Colonic mucosa (tissue), 4 donors: ENCODE results near the gene FIGNL1. TPM values are rescaled to one million over a fixed set of nuclear protein-coding genes. Genes with fewer than 3 reads are reported as not detected.

Source experiments
- DNase-seq: peaks from one replicate; pipeline ENCODE4 v3.0.0-alpha.2; 2020
- H3K27ac ChIP-seq: fragments of 200-600 bp; one replicate; pipeline ENCODE4 v1.8.0; 2021
- H3K27me3 ChIP-seq: fragments of 200-600 bp; one replicate; pipeline ENCODE4 v1.8.0; 2021
- H3K36me3 ChIP-seq: fragments of 200-600 bp; one replicate; pipeline ENCODE4 v1.8.0; 2021
- H3K4me1 ChIP-seq: fragments of 200-600 bp; one replicate; pipeline ENCODE4 v1.8.0; 2021; ENCODE audit warnings: mild to moderate bottlenecking
- H3K4me3 ChIP-seq: fragments of 200-600 bp; one replicate; pipeline ENCODE4 v1.8.0; 2021
- H3K9ac ChIP-seq, 2 donors: one replicate each; pipeline ENCODE4 v1.7.0; 2013; ENCODE audit warnings: control low read depth in 2 of 2, low read depth in 2 of 2, low read length in 2 of 2
- H3K9me3 ChIP-seq: fragments of 200-600 bp; one replicate; pipeline ENCODE4 v1.8.0; 2021
- intact Hi-C: fragments of 100-400 bp; cut with DNase I; formaldehyde crosslinking; loops from one replicate; pipeline ENCODE4 v1.14.1; 2022
- total RNA-seq, 2 donors: library from RNA; stranded (reverse); fragmentation: NEBNext Ultra II Directional in 1 of 2; extraction: Animal tissue kit (Norgen Biotek cat#: 25700) in 1 of 2; gene quantifications; one replicate each; pipeline ENCODE4 v1.2.1, GENCODE V29; 2021
- TF ChIP-seq, protein P1 (sequence below): fragments of 200-600 bp; IDR thresholded peaks from one replicate; pipeline ENCODE4 v1.8.0; 2022; ENCODE audit warnings: antibody characterized with exemption, mild to moderate bottlenecking
- donor health status: healthy.
- donor health status: DM: no; HTN: no; CAD: no.
- donor health status: DM: no; HTN: no; CAD: no.

Gene FIGNL1
- total RNA-seq, 2 donors from 2014 or later, result 6.1 to 19.0 TPM

DNA sequence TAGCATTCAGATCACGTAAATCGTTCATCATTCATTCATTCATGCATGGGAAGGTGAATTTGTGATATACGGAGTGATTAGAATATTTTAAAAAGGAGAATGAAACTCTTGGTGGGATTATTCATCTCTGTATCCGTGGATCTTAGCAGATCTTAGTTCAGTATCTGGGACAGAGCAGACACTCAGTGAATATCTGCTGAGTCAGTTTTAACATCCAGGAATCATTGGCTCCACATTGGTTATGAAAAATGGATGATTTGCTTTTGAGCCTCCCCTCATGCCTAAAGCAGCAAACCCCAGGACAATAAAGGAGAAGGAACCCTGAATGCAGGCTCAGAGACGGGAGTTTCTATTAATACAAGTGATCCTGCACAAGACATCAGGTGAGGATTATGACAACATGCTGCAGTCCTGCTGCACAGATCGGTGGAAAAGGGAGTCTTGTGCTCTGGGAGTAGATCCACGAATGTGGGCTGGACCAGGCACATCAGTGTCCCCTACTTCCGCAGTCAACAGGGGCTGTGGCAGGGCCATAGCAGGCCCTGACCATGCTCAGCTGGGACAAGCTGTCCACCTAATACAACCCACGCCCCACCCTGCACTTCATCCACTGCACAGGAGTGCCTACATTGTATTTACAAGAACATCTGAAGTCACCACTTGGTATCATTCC lies 26.9 kb upstream of the FIGNL1 start:
- intact Hi-C loops, result loop anchor here (10.0 kb wide), 1 partner anchor 588 kb away; no protein-coding TSS in a partner anchor
- H3K9ac ChIP-seq, result no peak overlapping the region

DNA sequence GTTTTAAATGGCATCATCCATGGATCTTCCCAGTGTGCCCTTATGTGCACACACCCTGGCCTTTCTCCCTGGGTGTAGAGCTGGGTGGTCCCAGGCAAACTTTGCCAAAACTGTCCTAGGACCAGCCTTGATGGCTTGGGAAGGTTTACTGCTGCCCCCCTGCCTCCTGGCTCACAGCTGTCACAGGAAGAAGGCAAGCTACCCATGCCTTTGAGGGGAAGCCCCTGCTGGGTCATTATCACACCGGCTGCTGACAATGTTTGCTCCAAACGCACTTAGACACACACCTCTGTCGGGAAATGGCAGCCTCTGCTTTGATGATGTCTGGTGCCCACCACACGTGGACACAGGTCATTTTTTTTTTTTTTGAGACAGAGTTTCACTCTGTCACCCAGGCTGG lies 25.2 kb upstream of the FIGNL1 start:
- H3K9ac ChIP-seq, result no peak overlapping the region
- no peaks in the 10 kb centered on the region for H3K4me1 ChIP-seq
- no peak for DNase-seq
- H3K4me3 ChIP-seq, result no peak overlapping the region
- H3K27me3 ChIP-seq, result no peaks in the 10 kb centered on the region
- H3K27ac ChIP-seq, result no peak overlapping the region
- intact Hi-C loops, result loop anchor here (10.0 kb wide), 1 partner anchor 589 kb away; no protein-coding TSS in a partner anchor
- H3K9me3 ChIP-seq, result no peaks in the 10 kb centered on the region
- no peaks in the 10 kb centered on the region for H3K36me3 ChIP-seq
- TF ChIP-seq, protein P1, sequence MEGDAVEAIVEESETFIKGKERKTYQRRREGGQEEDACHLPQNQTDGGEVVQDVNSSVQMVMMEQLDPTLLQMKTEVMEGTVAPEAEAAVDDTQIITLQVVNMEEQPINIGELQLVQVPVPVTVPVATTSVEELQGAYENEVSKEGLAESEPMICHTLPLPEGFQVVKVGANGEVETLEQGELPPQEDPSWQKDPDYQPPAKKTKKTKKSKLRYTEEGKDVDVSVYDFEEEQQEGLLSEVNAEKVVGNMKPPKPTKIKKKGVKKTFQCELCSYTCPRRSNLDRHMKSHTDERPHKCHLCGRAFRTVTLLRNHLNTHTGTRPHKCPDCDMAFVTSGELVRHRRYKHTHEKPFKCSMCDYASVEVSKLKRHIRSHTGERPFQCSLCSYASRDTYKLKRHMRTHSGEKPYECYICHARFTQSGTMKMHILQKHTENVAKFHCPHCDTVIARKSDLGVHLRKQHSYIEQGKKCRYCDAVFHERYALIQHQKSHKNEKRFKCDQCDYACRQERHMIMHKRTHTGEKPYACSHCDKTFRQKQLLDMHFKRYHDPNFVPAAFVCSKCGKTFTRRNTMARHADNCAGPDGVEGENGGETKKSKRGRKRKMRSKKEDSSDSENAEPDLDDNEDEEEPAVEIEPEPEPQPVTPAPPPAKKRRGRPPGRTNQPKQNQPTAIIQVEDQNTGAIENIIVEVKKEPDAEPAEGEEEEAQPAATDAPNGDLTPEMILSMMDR, result no peak

More for the DNA sequence above, 26.9 kb upstream of the FIGNL1 start:
- TF ChIP-seq, protein P1, result no peak
- DNase-seq, result no peak
- Histone ChIP-seq H3K27ac (no peak overlapping the region), H3K27me3 (no peaks in the 10 kb centered on the region), H3K4me1 (no peaks in the 10 kb centered on the region), H3K4me3 (no peak overlapping the region), H3K9me3 (no peaks in the 10 kb centered on the region), H3K36me3 (no peaks in the 10 kb centered on the region)

DNA sequence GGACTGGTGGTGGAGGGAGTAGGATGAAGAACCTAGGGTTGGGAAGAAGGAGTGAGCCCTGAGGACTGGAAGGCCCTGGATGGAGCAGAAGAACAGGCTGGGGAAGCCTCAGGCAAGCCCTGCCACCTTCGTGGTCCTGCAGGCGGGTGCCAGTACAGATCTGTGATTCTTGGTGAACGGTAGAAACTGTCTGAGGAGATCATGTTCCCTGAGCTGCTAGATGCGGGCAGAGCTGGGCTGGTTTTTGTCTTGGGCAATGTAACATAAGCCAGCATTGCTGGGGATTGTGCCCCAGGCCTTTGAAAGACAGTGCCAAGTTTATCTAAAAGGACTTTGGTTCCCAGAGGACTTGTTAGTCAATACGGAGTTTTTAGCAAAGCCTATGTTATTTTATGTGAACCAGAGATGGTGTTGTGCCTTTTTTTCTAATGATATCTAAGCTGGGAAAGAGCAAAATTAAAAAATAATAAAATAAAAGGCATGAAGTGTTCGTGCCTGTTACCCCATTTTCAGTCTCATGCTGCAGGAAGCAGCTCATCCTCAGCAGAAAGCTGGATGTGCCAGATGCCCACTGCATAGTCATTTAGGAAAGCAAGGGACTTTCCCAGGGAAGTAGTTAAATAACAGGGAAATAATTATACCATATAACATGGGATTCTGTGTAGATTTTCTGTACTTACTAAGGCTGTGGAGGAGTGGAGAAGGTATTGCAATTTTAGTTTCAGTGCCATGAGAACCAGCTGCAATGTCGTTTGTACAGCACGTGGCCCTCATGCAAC lies 24.4 kb upstream of the FIGNL1 start:
- TF ChIP-seq, protein P1, result no peak
- Histone ChIP-seq H3K9ac (no peak overlapping the region), H3K4me3 (no peak overlapping the region), H3K27me3 (no peaks in the 10 kb centered on the region), H3K4me1 (no peaks in the 10 kb centered on the region), H3K27ac (no peak overlapping the region), H3K36me3 (no peaks in the 10 kb centered on the region), H3K9me3 (no peaks in the 10 kb centered on the region)
- intact Hi-C loops, result loop anchor here (5.0 to 10.0 kb wide), 3 partner anchors 138 to 668 kb away; no protein-coding TSS in a partner anchor
- no peak for DNase-seq

DNA sequence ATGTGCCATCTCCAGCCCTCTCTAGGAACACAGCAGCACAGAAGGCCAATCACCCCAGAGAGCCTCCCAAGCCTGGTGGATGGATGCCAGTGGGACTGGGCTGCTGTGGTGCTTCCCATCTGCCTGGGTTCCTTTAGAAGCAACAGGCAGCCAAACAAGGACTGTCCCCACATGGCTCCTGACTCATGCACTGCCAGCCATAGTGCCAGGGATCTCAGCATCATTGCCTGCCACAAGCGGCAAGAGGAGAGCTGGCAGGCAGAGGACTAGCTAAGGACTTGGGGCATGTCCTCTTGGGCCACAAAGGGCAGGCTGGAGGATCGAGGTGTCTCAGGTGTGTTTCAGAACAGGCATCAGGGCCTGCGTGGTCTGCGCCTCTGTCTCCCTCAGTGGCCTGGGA lies 23.4 kb upstream of the FIGNL1 start:
- TF ChIP-seq, protein P1, result no peak
- intact Hi-C loops, result loop anchor here (5.0 to 10.0 kb wide), 3 partner anchors 139 to 669 kb away; no protein-coding TSS in a partner anchor
- DNase-seq, result no peak
- H3K27me3 ChIP-seq, result no peaks in the 10 kb centered on the region
- H3K4me1 ChIP-seq, result no peaks in the 10 kb centered on the region
- H3K36me3 ChIP-seq, result no peaks in the 10 kb centered on the region
- H3K9me3 ChIP-seq, result no peaks in the 10 kb centered on the region
- no peak overlapping the region for H3K9ac ChIP-seq
- H3K27ac ChIP-seq, result no peak overlapping the region
- no peak overlapping the region for H3K4me3 ChIP-seq

DNA sequence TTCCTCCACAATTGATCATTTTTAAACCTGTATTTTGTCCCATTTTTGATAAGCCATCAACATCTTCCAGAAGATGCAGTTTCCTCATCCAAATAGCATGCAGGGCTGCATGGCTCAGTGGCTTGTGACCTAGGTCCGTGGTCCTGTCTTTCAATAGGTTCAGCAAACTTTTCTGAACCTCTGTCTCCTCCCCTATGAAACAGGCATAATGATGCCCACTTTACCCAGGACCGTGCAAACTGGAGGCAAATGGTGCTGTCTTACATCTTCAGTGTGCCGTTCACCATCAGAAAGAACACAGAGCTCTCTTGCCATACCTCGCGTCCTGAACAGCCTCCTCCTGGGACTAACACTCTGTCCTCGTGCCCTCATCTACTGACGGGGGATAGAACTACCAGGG lies 22.3 kb upstream of the FIGNL1 start:
- Histone ChIP-seq H3K9me3 (no peaks in the 10 kb centered on the region), H3K27me3 (no peaks in the 10 kb centered on the region), H3K4me1 (no peaks in the 10 kb centered on the region), H3K9ac (no peak overlapping the region), H3K4me3 (no peak overlapping the region), H3K36me3 (no peaks in the 10 kb centered on the region), H3K27ac (no peak overlapping the region)
- TF ChIP-seq, protein P1, result no peak
- intact Hi-C loops, result loop anchor here (5.0 to 10.0 kb wide), 3 partner anchors 140 to 670 kb away; no protein-coding TSS in a partner anchor
- DNase-seq, result no peak
